Left lung (tissue), 10 donors: ENCODE results near the gene KRCC1. TPM values are rescaled to one million over a fixed set of nuclear protein-coding genes. Genes with fewer than 3 reads are reported as not detected.
A peak's percentile ranks its signal among the peaks of the same experiment; 100 is the strongest.
"Not testable (repeated sequence)": the region's sequence is repeated elsewhere in the genome, so short reads cannot be mapped to it uniquely, and the experiment has no call there.

Experiments used
- ATAC-seq: fragments of 200-7000 bp; cut with Tn5 transposase; one replicate; pipeline ENCODE4 v1.9.1; 2020; ENCODE audit warnings: moderate library complexity
- DNase-seq, 4 donors: peaks; one replicate each; pipeline ENCODE4 v3.0.0-alpha.2; 2013 to 2020
- H3K27ac ChIP-seq, 2 donors: fragments of 200-600 bp; sonication (generic) in 1 of 2; one replicate each; pipeline versions ENCODE4 v1.5.0 to v1.8.0; 2020 to 2021
- H3K27me3 ChIP-seq, 2 donors: fragments of 200-600 bp; sonication (generic) in 1 of 2; one replicate each; pipeline versions ENCODE4 v1.5.0 to v1.8.0; 2020 to 2021
- H3K36me3 ChIP-seq, 2 donors: fragments of 200-600 bp; sonication (generic) in 1 of 2; one replicate each; pipeline versions ENCODE4 v1.5.0 to v1.8.0; 2020 to 2021
- H3K4me1 ChIP-seq, 2 donors: fragments of 200-600 bp; one replicate each; pipeline ENCODE4 v1.8.0; 2021
- H3K4me3 ChIP-seq, 2 donors: fragments of 200-600 bp; sonication (generic) in 1 of 2; one replicate each; pipeline versions ENCODE4 v1.5.0 to v1.8.0; 2020 to 2021; ENCODE audit warnings: mild to moderate bottlenecking in 1 of 2
- H3K9me3 ChIP-seq, 2 donors: fragments of 200-600 bp; sonication (generic) in 1 of 2; one replicate each; pipeline versions ENCODE4 v1.5.0 to v1.8.0; 2020 to 2021
- CTCF ChIP-seq, 2 donors: fragments of 200-600 bp; sonication (generic) in 1 of 2; IDR thresholded peaks; one replicate each; pipeline versions ENCODE4 v1.5.0 to v1.8.0; 2021; ENCODE audit warnings: antibody characterized with exemption in 2 of 2
- intact Hi-C, 2 donors: fragments of 100-400 bp; cut with DNase I; formaldehyde crosslinking; loops; one replicate each; pipeline versions ENCODE4 v1.11.2 to v1.14.2; 2022
- microRNA-seq, 2 donors: library from miRNA; unstranded; fragments of <30 nt; microRNA quantifications; one replicate each; pipeline ENCODE4, GENCODE V29; 2019
- polyA plus RNA-seq, 6 donors: library from polyadenylated mRNA; unstranded; fragments of 120-200 nt; gene quantifications; one replicate each; pipeline ENCODE4 v1.2.1, GENCODE V29; 2013; ENCODE audit not compliant: insufficient read length in 6 of 6
- total RNA-seq, 2 donors: library from RNA; stranded (reverse); fragmentation: NEBNext Ultra II Directional; extraction: Animal tissue kit (Norgen Biotek cat#: 25700); gene quantifications; one replicate each; pipeline ENCODE4 v1.2.1, GENCODE V29; 2021
- donor health status: DM: no; HTN: yes; CAD: no.
- donor health status: DM: no; HTN: no; CAD: no.

Gene KRCC1
- total and polyA plus RNA-seq, 8 donors, result 19.7 to 52.9 (median 49.5) TPM

- Histone ChIP-seq H3K27ac (peak overlapping the region in 1 of 2 donors; percentile 69), H3K27me3 (no peaks in the 10 kb centered on the region), H3K9me3 (no peaks in the 10 kb centered on the region), H3K4me3 (no peak overlapping the region), H3K4me1 (no peaks in the 10 kb centered on the region), H3K36me3 (no peaks in the 10 kb centered on the region)
- intact Hi-C loops, result no loop called here
- no peak for TF ChIP-seq CTCF (IDR thresholded peaks at IDR 0.05)
- ATAC-seq (no peak), DNase-seq (no peak)
These were observed 59.0 kb downstream of the KRCC1 start for GRCh38 chr2:87996570-87996969.

- ATAC-seq, result no peak
- H3K4me1 ChIP-seq, result no peaks in the 10 kb centered on the region
- H3K4me3 ChIP-seq, result no peak overlapping the region
- H3K36me3 ChIP-seq, result no peaks in the 10 kb centered on the region
- DNase-seq, result no peak
- peak overlapping the region in 1 of 2 donors; percentile 69 for H3K27ac ChIP-seq
- intact Hi-C loops, result no loop called here
- no peak for TF ChIP-seq CTCF (IDR thresholded peaks at IDR 0.05)
- H3K9me3 ChIP-seq, result no peaks in the 10 kb centered on the region
- no peaks in the 10 kb centered on the region for H3K27me3 ChIP-seq
These were observed 59.8 kb downstream of the KRCC1 start for GRCh38 chr2:87995756-87996155.

- ATAC-seq, DNase-seq, intact Hi-C loops, H3K36me3 ChIP-seq, H3K4me3 ChIP-seq, H3K4me1 ChIP-seq, H3K27ac ChIP-seq, H3K9me3 ChIP-seq, H3K27me3 ChIP-seq: not testable (repeated sequence)
These were observed 61.2 kb downstream of the KRCC1 start for GRCh38 chr2:87994304-87994850.

- H3K27me3 ChIP-seq, H3K9me3 ChIP-seq, H3K36me3 ChIP-seq, H3K27ac ChIP-seq, ATAC-seq, H3K4me3 ChIP-seq, H3K4me1 ChIP-seq, DNase-seq, intact Hi-C loops: not testable (repeated sequence)
These were observed 63.0 kb downstream of the KRCC1 start for GRCh38 chr2:87992569-87992968.

GRCh38 chr2:87987473-87987872 is 68.1 kb downstream of the KRCC1 start:
- H3K36me3 ChIP-seq, H3K27me3 ChIP-seq, ATAC-seq, intact Hi-C loops, H3K4me1 ChIP-seq, H3K27ac ChIP-seq, DNase-seq, H3K4me3 ChIP-seq, H3K9me3 ChIP-seq: not testable (repeated sequence)

- H3K27ac ChIP-seq, H3K4me1 ChIP-seq, H3K36me3 ChIP-seq, H3K4me3 ChIP-seq, H3K27me3 ChIP-seq, intact Hi-C loops, DNase-seq, H3K9me3 ChIP-seq, ATAC-seq: not testable (repeated sequence)
These were observed 69.7 kb downstream of the KRCC1 start for GRCh38 chr2:87985902-87986301.

- DNase-seq, ATAC-seq, intact Hi-C loops, H3K36me3 ChIP-seq, H3K4me3 ChIP-seq, H3K9me3 ChIP-seq, H3K27me3 ChIP-seq, H3K4me1 ChIP-seq, H3K27ac ChIP-seq: not testable (repeated sequence)
These were observed 74.4 kb downstream of the KRCC1 start for GRCh38 chr2:87981182-87981581.

Small RNA genes within 50 kb of the gene (microRNA-seq; reads per million reads assigned to microRNA genes)
- 0 reads per million in 2 donors for gene MIR4780

Other genes with a start within 250 kb of the KRCC1 start
- gene RGPD2, start 230.0 kb downstream of the KRCC1 start, total RNA-seq, result 10 to 100 TPM in 1 of 2 donors, under 1 TPM in 1; 0.64 to 11.3 TPM
- gene RGPD2, start 230.0 kb downstream of the KRCC1 start, polyA plus RNA-seq, result 1 to 10 TPM in 5 of 6 donors, under 1 TPM in 1; 0.77 to 9.6 (median 3.8) TPM
- gene RNU2-63P, start 39.2 kb downstream of the KRCC1 start, total RNA-seq, result not detected
- gene RNU2-63P, start 39.2 kb downstream of the KRCC1 start, polyA plus RNA-seq, result 1 to 10 TPM in 2 of 6 donors, not detected in 4; 1.1 to 1.7 TPM
- under 1 TPM; 0.05 to 0.06 TPM for gene SMYD1, start 12.0 kb upstream of the KRCC1 start, total RNA-seq
- gene SMYD1, start 12.0 kb upstream of the KRCC1 start, polyA plus RNA-seq, result under 1 TPM in 1 of 6 donors, not detected in 5; 0.20 TPM
- gene FABP1, start 72.3 kb upstream of the KRCC1 start, total RNA-seq, result not detected
- 1 to 10 TPM in 2 of 6 donors, under 1 TPM in 1, not detected in 3; 0.13 to 2.5 (median 1.4) TPM for gene FABP1, start 72.3 kb upstream of the KRCC1 start, polyA plus RNA-seq
- 10 to 100 TPM; 14.1 to 17.1 TPM for gene THNSL2, start 114.6 kb upstream of the KRCC1 start, total RNA-seq
- gene THNSL2, start 114.6 kb upstream of the KRCC1 start, polyA plus RNA-seq, result 10 to 100 TPM; 20.5 to 49.1 (median 26.0) TPM